Inferior parietal cortex (tissue), 1 donor: ENCODE results near the gene TMEM151A.

ENCODE experiments used
- DNase-seq: peaks from one replicate; pipeline ENCODE4 v3.0.0-alpha.2; 2016; ENCODE audit errors: extremely low spot score

Gene TMEM151A

DNA sequence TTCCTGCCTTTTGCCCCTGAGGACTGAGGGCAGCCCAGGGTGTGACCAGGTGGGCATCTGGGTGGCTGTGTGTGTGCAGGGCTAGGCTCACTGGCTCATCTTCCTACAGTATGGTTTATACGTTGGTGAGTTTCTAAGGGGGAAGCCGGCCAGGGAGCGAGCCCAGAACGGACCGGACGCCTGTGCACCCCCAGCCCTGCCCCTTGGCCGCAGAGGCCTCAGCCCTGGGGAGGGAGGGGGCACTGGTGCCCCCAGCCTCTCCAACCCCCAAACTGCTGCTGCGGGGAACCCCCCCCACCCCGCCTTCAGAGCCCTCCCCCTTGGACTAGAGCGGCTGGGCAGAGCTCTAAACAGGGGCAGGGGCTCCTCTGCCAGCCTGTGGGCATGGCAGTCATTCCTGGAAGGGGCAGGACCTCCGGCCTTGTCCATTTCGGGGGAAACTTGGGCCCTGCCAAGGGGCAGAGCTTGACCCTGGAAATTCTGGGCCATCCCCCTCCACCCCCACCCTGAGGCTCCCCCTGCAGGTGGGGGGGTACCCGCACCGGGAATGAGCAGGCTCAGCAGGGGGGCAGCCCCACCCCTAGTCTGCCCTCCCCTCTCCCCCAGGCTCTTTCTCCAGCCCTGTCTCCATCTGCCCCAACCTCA lies 8.1 kb upstream of the TMEM151A start:
- no peak for DNase-seq

DNA sequence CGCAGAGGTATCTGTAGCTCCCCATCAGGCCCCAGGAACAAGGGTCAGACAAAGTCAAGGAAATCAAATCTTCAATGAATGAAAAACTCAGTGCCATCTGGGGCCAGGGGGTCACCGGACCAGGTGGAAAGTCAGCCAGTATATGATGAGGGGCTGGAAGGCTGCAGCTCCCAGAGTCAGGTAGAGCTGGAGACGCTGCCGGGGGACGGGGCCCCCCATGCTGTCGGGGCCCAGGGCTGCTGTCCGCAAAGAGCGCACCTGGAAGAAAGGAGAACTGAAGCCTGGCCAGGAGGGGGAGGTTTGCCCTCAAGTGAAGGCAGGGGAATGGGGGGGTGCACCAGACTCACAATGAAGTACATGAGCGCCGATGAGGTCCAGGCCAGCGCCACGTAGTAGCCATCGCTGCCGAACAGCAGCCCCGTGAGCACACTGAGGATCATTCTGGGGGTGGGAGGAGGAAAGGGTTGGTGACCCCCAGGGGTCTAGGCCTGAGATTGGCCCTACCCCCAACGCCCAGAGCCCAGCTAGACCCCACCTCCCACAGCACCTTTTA lies 7.1 kb upstream of the TMEM151A start:
- DNase-seq = no peak

DNA sequence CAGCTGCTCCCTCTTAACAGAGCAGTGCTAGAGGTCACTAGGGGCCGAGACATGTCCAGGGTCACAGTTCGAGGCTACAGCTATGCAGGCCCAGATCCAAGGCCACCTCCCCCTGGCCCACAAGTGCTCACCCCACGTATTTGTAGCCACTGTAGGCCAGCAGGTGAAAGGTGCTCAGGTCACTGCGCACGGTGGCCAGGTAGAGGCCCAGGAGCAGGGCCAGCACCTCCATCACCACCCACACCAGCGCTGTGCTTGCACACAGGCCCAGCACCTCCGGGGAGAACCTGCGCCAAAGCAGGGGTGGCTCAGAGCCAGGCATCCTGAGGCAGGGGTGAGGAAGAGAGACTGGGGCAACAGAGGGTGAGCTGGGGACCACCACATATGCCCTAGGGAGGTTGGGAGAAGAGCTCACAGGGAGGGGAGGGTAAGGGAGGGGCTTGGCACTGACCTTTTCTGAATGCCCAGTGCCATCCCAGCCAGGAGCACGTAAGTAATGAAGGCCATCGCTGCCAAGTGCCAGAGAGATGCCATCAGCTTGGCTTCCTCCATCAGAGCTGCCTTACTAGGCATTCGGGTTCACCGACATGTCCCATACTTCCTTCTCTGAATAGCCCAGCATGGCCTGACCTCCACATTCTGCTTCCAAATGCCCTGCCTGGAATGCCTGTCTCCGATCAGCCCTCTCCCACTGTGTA lies 6.3 kb upstream of the TMEM151A start:
- no peak for DNase-seq

DNA sequence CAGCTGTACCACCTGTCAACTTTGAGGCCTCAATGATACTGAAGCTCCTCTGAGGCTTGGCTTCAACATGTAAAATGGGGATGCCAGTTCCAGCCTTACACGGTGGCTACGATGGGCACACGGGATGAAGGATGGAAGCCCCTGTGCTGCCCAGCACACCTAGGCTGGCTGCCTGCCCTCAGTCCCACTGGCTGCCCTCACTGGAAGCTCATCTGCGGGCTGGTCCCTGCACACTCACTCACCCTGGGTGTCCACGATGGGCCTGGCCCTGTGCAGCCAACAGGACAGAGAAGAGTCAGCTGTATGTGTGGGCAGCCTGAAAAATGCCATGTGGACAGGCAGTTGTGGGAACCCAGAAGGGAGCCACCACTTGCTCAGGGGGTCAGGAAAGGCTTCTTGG lies 5.0 kb upstream of the TMEM151A start:
- no peak for DNase-seq

DNA sequence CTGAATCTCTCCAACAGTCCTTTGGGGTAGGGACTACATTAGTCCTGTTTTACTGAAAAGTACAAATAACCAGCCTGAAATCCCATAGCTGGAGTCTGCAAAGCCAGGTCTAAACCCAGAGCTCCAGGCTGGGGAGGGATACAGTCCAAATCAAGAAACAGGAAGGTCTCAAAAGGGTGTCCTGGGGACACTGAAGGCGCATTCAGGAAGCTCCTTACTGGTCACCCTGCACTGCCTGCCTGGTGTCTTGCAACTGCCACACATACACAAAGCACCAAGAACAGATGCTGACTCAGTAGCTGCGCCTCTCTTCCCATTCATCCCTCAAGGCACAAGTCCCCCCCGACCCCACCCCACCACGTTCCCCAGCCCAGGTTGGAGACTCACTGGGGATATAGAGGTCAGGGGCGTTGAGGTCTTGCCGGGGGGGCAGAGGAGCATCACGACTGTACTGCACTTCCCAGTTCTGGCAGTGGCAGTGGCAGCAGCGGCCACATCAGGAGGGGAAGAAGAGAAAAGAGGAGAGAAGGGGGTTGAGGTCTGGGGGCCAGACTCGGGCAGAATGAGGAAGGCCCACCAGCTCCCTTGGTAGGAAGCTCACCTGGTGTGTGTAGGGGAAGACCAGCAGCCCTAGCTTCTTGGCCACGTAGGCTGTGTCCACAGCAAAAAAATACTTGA lies 4.3 kb upstream of the TMEM151A start:
- DNase-seq = no peak

DNA sequence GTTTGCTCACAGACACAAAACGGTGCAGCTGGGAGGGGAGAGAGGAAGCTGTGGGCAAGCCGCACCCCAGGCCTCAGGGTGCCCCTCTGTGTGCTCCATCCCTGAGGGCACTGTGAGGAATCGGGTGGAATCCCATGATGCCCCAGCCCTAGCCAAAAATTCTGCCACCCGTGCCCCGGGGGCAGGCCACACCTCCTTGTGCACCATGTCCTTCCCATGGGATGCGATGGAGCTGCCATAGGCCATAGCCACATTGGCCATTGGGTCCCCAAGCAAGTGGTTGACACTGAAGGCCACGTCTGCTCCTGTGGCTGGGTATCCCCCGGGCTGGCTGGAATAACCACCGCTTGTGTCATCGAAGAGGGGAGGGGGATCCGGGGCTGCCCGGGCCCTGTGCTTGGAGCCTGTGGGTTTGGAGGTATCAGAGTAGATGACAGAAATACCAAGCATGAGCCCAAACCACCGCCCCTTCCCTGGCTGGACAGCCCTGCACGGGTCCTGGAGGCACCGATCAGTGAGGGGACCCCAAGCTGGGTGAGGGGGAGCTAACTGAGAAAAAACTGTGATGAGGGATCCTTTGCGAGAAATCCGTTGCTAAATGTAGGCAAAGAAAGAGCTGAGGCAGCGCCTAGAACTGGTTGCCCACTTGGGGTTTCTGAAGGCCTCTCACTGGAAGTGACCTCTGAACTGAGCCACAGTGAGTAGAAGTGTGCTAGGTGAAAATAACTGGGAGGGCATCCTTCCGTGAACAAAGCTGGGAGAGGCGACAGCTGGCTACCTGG lies 3.6 kb upstream of the TMEM151A start:
- no peak for DNase-seq

DNA sequence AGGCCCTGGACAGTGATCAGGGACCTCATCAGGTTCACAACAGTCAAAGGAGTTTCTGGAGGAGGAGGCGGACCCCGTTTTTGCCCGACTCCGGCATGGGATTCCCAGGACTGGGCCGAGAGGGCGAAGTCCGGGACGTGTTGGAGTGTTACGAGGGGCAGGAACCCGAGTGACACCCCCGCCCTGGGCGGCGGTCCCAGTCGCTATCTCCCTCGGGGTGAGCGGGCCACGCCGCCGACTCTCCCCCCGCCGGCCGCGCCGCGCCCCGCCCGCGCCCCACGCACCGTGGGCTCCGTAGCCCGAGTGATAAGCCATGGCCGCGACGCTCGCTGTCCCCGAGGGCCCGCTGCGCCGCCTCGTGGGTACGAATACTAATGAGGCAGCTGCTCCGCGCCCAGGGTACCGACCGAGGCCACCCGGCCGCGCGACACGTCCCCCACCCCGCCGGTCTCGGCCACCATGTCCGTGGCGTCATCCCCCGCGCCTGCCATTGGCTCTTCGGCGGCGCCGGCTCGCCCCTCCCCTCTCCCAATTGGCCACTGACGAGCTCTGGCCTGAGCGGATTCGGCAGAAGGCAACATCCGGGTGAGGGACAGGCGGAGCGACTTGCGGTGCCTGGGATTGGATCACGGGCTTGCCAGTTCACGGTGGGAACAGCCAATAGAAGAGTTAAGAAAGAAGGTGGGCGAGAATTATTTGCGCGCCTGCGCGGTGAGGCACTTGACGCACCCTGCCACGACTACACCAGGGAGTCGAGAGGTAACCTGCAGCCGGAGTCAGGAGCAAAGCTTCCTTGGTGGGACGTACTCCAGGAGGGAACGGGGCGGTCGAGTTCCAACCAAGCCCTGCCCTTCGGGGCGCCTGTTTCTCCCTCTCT lies 2.8 kb upstream of the TMEM151A start, which contains the start of gene YIF1A:
YIF1A (minus strand) TSS at position 473 of the 877 bp plus-strand sequence; CDS start at position 315, 158 bp downstream.
- DNase-seq = peak; percentile 99

DNA sequence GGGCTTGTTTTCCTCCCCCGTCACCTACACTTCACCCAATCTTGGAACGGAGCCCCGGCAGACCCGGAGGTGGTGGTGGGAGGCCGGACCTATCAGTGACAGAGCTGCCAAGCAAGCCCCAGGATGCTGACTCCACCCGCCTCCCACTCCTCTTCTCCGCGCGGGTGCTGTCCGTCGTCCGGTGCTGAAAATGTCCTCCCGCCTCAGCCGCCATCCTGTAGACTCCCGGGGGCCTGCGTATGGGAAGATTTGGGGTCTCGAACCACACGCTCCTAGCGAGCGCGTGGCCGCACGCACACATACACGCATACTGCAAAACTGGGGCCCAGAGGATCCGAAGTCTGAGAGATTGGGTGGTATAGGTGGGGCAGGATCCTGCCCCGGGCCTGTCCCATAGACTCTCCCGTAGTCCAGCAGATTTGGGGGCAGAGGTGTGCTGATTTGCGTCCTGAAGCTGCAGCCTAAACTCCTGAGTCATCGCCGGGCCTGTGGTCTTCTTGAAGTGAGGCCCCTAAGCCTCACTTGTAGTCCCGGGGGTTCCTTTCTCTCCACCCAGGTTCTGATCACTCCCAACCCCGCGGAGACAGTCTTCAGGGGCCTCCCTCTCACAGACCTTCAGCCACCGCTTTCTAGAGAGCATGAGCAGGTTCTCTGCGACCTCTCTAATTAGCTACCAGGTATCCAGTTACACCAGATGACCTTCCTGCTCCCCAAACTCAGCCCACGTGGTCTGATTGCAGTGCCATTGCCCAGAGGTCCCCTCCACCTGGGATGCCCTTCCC lies 2.0 kb upstream of the TMEM151A start:
- DNase-seq = no peak

DNA sequence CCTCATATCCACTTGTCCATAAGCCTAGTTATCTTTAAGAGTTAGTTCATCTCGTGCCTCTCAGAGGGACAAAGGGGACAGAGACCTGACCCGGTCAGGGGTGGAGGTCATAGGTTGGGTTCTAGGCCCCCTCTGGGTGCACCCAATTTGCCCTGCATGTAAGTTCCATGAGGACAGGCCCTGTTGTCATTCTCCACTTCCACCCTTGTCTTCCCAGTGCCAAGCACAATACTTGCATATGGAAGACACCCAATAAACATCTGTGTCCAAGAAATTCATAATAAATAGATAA lies 1.4 kb upstream of the TMEM151A start:
- no peak for DNase-seq

DNA sequence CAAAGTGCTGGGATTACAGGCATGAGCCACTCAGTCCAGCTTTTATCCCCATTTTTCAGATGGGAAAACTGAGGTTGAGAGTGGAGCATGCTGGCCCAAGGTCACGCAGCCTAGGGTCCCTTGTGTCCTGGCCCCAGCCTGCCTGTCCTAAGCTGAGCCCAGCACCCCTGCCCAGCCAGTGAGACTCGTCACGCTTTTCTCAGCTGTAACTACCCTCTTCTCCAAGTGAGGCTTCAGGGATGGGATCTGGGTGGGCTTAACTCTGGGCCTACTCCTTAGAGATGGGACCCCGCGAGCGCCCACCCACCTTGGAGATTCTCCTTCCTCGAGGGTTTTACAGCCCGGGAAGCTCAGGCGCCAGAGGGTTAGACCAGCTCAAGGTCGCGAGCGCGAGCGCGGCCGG lies 390 bp upstream of the TMEM151A start:
- no peak for DNase-seq

DNA sequence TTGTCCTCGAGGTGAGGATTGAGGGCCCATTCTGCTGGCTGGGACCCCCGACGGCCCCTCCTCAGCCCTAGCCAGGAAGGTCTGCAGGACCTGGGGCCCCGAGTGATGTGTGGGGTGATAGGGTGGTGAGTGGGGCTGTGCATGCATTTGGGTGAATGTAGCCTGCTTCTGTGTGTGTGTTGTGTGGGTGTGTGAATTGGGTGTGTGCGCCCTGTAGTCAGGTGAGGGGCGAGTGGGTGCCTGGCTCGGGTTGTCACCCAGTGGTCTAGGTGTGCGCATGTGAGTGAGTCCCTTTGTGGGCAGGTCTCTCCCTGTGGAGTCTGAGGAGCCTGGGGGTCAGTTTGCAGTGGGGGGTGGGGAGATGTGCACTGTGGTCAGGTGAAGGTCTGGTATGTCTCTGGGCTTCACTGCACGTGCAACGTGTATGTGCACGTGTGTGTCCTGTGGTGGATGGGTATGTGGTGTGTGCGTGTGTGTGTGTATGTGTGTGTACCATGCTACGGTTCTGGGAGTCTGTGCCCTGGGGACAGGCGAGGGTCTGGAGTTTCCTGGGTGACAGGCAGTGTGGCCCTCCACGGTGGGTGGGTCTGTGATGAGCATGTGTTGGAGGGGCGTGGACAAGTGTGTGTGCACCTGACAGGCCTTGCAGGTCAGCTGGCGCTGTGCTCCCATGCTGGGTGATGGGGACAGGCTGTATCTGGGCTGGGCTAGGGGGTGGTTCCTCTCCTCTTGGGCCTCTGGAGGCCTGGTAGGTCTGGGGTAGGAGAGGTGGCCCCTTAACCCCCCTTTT lies 1.0 kb downstream of the TMEM151A start:
- no peak for DNase-seq

DNA sequence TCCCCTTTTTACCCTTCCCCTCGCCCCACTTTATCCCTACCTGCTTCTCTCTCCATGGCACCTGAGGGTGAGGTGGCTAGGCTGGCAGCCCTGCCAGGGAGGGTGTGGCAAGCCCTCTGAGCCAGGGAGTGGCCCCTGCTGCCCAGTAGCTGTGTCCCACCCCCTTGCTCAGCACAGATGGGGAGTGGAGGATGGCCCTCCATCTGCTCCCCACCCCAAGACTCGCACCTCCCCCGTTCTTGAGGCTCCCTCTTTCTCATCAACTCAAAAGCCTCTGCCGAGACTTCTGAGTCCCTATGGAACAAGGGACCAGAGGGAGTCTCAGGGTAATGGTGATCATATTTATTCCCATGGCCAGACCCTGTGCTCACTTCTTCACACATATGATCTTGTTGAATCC lies 1.7 kb downstream of the TMEM151A start:
- DNase-seq = no peak

DNA sequence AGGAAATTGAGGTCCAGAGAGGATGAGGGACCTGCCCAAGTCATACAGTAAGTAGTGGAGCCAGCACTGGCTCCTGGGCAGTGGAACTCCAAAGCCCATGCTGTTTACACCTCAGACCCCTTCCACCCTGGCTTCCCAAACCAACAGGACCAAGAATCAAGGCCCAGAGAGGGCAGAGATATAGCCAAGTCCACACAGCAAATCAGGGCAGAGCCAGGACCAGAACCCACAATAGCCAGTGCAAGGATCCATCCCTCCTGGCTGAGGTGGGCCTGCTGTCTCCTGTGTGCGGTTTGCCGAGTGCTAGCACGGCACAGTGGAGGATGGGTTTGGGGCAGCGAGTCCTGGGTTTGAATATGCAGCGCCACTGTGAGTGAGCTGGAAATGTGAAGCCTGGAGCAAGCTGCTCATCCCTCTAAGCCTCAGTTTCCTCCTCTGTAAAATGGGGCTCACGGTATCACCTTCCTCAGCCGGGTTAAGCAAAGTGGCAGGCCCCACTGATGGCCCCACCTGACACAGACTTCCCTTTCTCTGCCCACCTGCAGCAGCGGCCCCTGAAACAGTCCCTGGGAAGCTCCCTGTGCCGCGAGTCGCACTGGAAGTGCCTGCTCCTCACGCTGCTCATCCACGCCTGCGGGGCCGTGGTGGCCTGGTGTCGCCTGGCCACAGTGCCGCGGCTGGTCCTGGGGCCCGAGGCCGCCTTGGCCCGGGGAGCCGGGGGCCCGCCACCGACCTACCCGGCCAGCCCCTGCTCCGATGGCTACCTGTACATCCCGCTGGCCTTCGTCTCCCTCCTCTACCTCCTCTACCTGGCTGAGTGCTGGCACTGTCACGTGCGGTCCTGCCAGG lies 2.3 kb downstream of the TMEM151A start:
- DNase-seq = no peak

DNA sequence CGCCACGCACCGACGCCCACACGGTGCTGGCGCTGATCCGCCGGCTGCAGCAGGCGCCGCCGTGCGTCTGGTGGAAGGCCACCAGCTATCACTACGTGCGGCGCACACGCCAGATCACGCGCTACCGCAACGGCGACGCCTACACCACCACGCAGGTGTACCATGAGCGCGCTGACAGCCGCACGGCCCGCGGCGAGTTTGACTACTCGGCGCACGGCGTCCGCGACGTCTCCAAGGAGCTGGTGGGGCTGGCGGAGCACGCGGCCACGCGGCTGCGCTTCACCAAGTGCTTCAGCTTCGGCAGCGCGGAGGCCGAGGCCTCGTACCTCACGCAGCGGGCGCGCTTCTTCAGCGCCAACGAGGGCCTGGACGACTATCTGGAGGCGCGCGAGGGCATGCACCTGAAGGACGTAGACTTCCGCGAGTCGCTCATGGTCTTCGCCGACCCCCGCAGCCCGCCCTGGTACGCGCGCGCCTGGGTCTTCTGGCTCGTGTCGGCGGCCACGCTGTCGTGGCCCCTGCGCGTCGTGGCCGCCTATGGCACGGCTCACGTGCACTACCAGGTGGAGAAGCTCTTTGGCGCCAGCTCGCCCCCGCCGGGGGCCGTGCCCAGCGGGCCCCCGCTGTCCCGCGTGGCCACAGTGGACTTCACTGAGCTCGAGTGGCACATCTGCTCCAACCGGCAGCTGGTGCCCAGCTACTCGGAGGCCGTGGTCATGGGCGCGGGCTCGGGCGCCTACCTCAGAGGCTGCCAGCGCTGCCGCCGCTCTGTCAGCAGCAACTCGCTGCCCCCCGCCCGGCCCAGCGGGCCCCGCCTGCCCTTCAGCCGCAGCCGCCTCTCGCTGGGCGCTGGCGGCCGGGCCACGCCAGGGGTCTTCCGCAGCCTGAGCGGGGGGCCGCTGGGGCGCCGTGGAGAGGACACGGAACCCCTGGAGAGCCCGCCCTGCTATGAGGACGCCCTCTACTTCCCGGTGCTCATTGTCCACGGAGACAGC lies 3.2 kb downstream of the TMEM151A start:
- no peak for DNase-seq

DNA sequence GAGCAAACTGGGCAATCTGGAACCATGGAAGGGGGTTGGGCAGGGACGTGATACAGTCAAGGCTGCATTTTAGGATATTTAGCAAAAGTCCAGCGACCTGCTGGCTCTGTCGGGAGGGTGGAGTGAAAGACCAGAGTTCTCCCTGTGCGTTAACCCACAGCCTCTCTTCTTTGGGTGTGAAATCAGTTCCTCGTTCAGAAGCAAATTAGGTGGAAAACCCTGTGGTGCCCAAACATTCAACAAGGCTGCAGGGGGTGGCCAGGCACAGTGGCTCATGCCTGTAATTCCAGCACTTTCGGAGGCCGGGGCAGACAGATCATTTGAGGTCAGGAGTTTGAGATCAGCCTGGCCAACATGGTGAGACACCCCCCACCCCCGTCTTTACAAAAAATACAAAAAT lies 5.9 kb downstream of the TMEM151A start:
- DNase-seq = no peak

DNA sequence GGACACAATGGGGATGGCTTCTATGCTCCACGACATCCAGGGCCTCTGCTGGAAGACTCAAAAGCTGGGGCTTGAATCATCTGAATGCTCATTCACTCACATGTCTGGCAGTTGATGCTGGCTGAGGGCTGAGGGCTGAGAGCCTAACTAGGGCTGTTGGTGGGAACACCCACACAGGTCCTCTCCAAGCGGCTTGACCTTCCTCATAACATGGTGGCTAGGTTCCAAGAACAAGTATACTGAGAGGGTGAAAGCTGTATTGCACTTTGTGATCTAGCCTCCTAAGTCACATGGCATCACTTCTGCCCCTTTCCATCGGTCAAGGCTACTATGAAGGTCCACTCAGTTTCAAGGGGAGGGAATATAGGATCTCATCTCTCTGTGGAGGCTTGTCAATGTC lies 7.5 kb downstream of the TMEM151A start:
- DNase-seq = no peak

DNA sequence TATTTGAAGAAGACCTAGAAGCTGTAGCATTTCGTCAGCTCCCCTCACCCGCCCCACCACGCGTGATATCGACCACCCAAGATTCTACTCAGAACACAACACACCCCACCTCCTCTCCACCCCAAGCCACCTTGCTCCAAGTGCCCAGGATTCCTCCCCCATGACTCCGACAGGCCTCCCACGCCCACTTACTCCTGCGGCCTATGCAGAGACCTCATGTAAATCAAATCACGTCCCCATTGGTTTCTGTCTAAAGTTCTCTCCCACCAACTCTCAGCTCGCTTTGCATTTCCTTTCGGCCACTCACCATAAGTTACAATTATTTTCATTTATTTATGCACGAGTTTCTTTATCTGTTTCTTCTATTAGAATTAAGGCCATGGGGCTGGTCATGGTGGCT lies 11.0 kb downstream of the TMEM151A start:
- DNase-seq = no peak
